Suprapubic skin (tissue), 4 donors: ENCODE results near the gene B9D2. TPM values are rescaled to one million over a fixed set of nuclear protein-coding genes. Genes with fewer than 3 reads are reported as not detected.
A peak's percentile ranks its signal among the peaks of the same experiment; 100 is the strongest.
"Not testable (repeated sequence)": the region's sequence is repeated elsewhere in the genome, so short reads cannot be mapped to it uniquely, and the experiment has no call there.

Experiments
- DNase-seq, 2 donors: peaks; one replicate each; pipeline ENCODE4 v3.0.0-alpha.2; 2019; ENCODE audit warnings: low spot score in 2 of 2
- H3K27ac ChIP-seq: fragments of 200-600 bp; sonication (generic); one replicate; pipeline ENCODE4 v1.5.1; 2019
- H3K27me3 ChIP-seq: fragments of 200-600 bp; sonication (generic); one replicate; pipeline ENCODE4 v1.5.1; 2019
- H3K36me3 ChIP-seq: fragments of 200-600 bp; sonication (generic); one replicate; pipeline ENCODE4 v1.5.1; 2019
- H3K4me1 ChIP-seq: fragments of 200-600 bp; sonication (generic); one replicate; pipeline ENCODE4 v1.5.1; 2019
- H3K4me3 ChIP-seq: fragments of 200-600 bp; sonication (generic); one replicate; pipeline ENCODE4 v1.5.1; 2019; ENCODE audit warnings: mild to moderate bottlenecking
- H3K9me3 ChIP-seq: fragments of 200-600 bp; sonication (generic); one replicate; pipeline ENCODE4 v1.5.1; 2019
- EP300 ChIP-seq: sonication (generic); formaldehyde crosslinking; IDR thresholded peaks from one replicate; pipeline ENCODE4 v1.6.1; 2017; ENCODE audit warnings: antibody characterized with exemption
- POLR2A ChIP-seq, 2 donors: fragments of 450-650 bp; IDR thresholded peaks; one replicate each; pipeline ENCODE4 v1.6.1; 2017; ENCODE audit warnings: antibody characterized with exemption in 2 of 2, mild to moderate bottlenecking in 2 of 2, moderate library complexity in 2 of 2
- POLR2AphosphoS5 ChIP-seq, 3 donors: sonication (generic); formaldehyde crosslinking; IDR thresholded peaks; one replicate each; pipeline ENCODE4 v1.6.1; 2017; ENCODE audit warnings: antibody characterized with exemption in 3 of 3
- WGBS: methylation state at CpG from one replicate; pipeline ENCODE4 v1.1.5; 2018; 5-methylcytosine and 5-hydroxymethylcytosine counted together
- total RNA-seq, 4 donors: library from RNA; depleted of rRNA; stranded (reverse); fragments of >200 nt; gene quantifications; one replicate each; pipeline ENCODE4 v1.1.0, GENCODE V29; 2016
- TF ChIP-seq, protein P1 (sequence below), 2 donors: fragments of 200-600 bp in 1 of 2; fragments of 450-650 bp in 1 of 2; sonication (generic) in 1 of 2; IDR thresholded peaks; one replicate each; pipeline ENCODE4 v1.5.1; 2016 to 2019; ENCODE audit warnings: antibody characterized with exemption in 2 of 2, mild to moderate bottlenecking in 1 of 2, moderate library complexity in 1 of 2

The B9D2 gene
- total RNA-seq, 4 donors from 2014 or later = 2.8 to 9.3 (median 4.8) TPM

DNA sequence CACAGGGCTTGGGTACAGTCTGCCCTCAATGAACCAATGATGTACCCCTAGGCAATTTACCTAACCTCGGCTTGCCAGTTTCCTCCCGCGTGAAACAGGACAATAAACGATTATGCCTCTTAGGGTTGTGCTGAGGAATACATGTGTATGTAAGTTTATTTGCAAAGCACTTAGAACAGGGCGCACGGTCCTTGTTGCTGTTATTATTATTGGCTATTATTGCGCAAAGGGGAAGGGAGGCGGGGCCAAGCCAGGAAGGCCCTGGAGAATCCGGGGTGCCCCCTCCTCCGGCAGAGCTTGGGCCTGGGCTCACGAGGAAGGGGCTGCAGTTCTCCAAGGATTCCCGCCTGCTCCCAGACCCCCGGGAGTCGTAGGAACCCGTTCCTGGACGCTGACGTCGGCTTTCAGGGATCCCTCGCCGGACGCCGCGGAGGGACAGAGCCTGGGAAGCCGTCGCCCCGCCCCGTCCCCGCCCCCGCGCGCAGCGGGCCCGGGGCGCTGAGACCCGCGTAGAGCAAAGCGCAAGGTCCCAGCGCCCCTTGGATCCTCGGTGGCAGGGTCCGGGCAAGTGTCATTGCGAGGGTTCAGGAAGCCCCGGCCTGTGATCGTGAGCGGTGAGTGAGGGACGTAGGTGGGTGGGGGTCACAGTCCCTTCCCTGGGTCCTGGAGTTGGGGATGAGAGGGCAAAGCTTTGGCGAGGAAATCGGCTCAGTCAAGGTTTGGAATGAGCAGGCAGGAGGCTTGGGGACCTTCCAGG, 12.5 kb upstream of the B9D2 start, which contains the start of gene TMEM91:
TSS of gene TMEM91 (plus strand) at position 293 of the 757 bp plus-strand sequence. CDS start 1,777 bp downstream, outside the sequence.
- Histone ChIP-seq H3K4me1 (peaks cover 44% of the 10 kb centered on the region), H3K4me3 (peak within 1 kb of the TSS; percentile 58), H3K27ac (peak within 1 kb of the TSS; percentile 64), H3K36me3 (no peaks in the 10 kb centered on the region), H3K27me3 (no peaks in the 10 kb centered on the region), H3K9me3 (no peaks in the 10 kb centered on the region)
- DNase-seq = peak in 1 of 2 donors; percentile 76
- 2% methylated on average over 27 of the region's 47 CpGs for WGBS
- TF ChIP-seq, protein P1, sequence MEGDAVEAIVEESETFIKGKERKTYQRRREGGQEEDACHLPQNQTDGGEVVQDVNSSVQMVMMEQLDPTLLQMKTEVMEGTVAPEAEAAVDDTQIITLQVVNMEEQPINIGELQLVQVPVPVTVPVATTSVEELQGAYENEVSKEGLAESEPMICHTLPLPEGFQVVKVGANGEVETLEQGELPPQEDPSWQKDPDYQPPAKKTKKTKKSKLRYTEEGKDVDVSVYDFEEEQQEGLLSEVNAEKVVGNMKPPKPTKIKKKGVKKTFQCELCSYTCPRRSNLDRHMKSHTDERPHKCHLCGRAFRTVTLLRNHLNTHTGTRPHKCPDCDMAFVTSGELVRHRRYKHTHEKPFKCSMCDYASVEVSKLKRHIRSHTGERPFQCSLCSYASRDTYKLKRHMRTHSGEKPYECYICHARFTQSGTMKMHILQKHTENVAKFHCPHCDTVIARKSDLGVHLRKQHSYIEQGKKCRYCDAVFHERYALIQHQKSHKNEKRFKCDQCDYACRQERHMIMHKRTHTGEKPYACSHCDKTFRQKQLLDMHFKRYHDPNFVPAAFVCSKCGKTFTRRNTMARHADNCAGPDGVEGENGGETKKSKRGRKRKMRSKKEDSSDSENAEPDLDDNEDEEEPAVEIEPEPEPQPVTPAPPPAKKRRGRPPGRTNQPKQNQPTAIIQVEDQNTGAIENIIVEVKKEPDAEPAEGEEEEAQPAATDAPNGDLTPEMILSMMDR (IDR thresholded peaks at IDR 0.05) = no peak
- no peak for TF ChIP-seq POLR2A (IDR thresholded peaks at IDR 0.05)
- TF ChIP-seq POLR2AphosphoS5 (IDR thresholded peaks at IDR 0.05) = no peak

GRCh38 chr19:41373993-41374392, 10.0 kb upstream of the B9D2 start:
- 10% methylated on average over 12 of the region's 12 CpGs for WGBS
- no peaks in the 10 kb centered on the region for H3K36me3 ChIP-seq
- peak; percentile 82 to 91 for DNase-seq
- no peak overlapping the region for H3K27ac ChIP-seq
- TF ChIP-seq EP300 (no peak), POLR2A (IDR thresholded peaks at IDR 0.05) (no peak), POLR2AphosphoS5 (IDR thresholded peaks at IDR 0.05) (peak in 1 of 3 donors; percentile 22)
- TF ChIP-seq, protein P1 (IDR thresholded peaks at IDR 0.05) = no peak
- H3K4me3 ChIP-seq = no peak overlapping the region
- no peaks in the 10 kb centered on the region for H3K27me3 ChIP-seq
- no peaks in the 10 kb centered on the region for H3K9me3 ChIP-seq
- peaks cover 37% of the 10 kb centered on the region for H3K4me1 ChIP-seq

DNA sequence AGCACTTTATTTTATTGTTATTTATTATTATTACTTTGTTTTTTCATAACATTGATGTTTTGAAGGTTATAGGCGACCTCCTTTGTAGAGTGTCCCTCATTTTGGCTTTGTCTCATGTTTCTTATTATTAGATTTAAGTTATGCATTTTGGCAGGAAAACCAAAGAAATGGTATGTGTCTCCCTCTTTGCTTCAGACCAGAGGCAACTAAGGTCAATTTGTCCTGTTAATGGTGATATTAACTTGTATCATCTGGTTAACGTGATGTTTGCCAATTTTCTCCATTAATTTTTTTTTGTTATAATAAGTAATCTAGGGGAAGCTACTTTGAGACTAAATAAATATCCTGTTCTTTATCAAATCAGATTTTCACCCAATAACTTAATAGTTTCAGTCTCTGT, 8.6 kb upstream of the B9D2 start:
- no peak for DNase-seq
- Histone ChIP-seq H3K9me3 (no peaks in the 10 kb centered on the region), H3K4me1 (peaks cover 46% of the 10 kb centered on the region), H3K27me3 (no peaks in the 10 kb centered on the region), H3K4me3 (no peak overlapping the region), H3K36me3 (no peaks in the 10 kb centered on the region), H3K27ac (no peak overlapping the region)
- TF ChIP-seq, protein P1 (IDR thresholded peaks at IDR 0.05) = no peak
- no peak for TF ChIP-seq POLR2A (IDR thresholded peaks at IDR 0.05)
- TF ChIP-seq EP300 = no peak
- TF ChIP-seq POLR2AphosphoS5 (IDR thresholded peaks at IDR 0.05) = no peak
- 68% methylated on average over 2 of the region's 2 CpGs for WGBS

- no peak overlapping the region for H3K4me3 ChIP-seq
- no peak overlapping the region for H3K27ac ChIP-seq
- DNase-seq = no peak
- no peaks in the 10 kb centered on the region for H3K9me3 ChIP-seq
- no peaks in the 10 kb centered on the region for H3K36me3 ChIP-seq
- H3K27me3 ChIP-seq = no peaks in the 10 kb centered on the region
- TF ChIP-seq EP300 = no peak
- TF ChIP-seq, protein P1 (IDR thresholded peaks at IDR 0.05) = no peak
- TF ChIP-seq POLR2A (IDR thresholded peaks at IDR 0.05) = no peak
- no peak for TF ChIP-seq POLR2AphosphoS5 (IDR thresholded peaks at IDR 0.05)
- 99% methylated on average over 8 of the region's 8 CpGs for WGBS
- H3K4me1 ChIP-seq = peaks cover 38% of the 10 kb centered on the region
Measured at GRCh38 chr19:41371541-41371940, 7.6 kb upstream of the B9D2 start.

- peaks cover 36% of the 10 kb centered on the region for H3K4me1 ChIP-seq
- 71% methylated on average over 5 of the region's 5 CpGs for WGBS
- H3K4me3 ChIP-seq, H3K36me3 ChIP-seq, DNase-seq, H3K27me3 ChIP-seq, H3K9me3 ChIP-seq, H3K27ac ChIP-seq: not testable (repeated sequence)
Measured at GRCh38 chr19:41371119-41371518, 7.2 kb upstream of the B9D2 start.
